ENCODE measurements around the gene ZBTB20.

The ZBTB20 gene

DNA sequence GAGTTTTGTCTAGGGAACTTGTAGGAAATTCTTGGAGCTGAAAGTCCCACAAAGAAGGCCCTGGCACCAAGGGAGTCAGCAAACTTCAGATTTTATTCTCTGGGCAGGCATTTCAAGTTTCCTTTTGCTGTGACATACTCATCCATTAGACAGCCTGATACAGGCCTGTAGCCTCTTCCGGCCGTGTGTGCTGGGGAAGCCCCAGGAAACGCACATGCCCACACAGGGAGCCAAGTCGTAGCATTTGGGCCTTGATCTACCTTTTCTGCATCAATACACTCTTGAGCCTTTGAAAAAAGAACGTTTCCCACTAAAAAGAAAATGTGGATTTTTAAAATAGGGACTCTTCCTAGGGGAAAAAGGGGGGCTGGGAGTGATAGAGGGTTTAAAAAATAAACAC lies 838.3 kb downstream of the ZBTB20 start:
- peak; percentile 43 to 72 for DNase-seq

DNA sequence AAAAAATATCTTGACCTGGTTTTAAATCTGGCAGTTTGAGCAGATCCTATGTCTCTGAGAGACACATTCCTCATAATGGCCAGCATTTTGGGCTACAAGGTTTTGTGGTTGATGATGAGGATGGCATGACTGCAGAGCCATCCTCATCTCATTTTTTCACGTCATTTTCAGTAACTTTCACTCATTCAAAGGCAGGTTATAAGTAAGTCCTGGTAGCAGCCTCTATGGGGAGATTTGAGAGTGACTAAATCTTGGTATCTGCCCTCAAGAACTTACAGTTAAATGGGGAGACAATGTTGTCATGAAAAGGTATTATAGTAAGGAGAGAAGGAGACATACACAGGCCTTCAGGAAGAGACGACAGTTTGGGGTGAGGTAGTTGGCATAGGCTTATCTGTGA lies 838.7 kb downstream of the ZBTB20 start:
- DNase-seq = no peak

- no peak for DNase-seq
Measured at GRCh38 chr3:114307832-114308231, 839.3 kb downstream of the ZBTB20 start.

DNA sequence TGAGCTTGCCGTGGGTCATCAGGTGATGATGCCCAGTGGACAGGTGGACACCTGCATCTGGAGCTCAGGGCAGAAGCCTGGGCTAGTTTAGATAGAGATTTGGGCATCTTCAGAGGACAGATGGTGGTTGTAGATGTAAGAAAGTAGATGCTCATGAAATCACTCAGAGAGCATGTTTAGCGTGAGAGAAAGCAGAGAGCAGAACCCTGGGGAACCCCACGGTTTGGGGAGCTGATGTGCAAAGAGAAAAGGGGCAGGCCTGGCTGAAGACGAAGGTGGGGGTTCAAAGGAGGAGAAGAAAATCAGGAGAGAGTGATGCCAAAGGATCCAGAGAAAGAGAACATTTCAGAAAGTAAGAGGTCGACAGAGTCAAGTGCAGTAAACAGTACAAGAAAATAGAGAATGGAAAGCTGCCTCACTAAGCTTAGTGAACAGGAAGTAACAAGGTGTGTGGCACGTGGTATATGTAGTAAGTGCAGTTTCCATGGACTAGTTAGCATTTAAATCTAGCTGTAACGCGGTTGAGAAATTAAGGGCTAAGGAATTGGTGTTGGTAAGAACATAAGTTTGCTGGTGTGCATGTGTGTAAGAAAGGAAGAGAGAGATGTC lies 839.8 kb downstream of the ZBTB20 start:
- DNase-seq = no peak

- no peak for DNase-seq
Measured at GRCh38 chr3:114299941-114300624, 847.0 kb downstream of the ZBTB20 start.

DNA sequence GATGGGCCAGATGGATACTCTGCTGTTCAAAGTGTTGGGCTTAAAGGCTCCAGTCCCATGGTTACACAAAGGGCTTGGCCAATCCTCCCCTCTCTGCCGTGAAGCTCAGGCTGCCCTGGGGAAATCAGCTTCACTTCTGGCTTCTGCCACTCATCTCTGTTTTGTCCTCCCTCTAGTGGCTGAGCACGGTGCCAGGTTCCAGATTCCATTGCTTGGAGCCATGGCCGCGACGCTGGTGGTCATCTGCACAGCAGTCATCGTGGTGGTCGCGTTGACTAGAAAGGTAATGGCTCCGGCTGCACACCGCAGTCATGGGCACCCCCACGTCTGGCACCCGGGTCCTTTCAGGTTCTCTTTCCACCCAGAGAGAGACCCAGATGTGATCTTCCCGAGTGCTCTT lies 847.7 kb downstream of the ZBTB20 start:
- DNase-seq = no peak

GRCh38 chr3:114295946-114296345 lies 851.1 kb downstream of the ZBTB20 start:
- DNase-seq = no peak

DNA sequence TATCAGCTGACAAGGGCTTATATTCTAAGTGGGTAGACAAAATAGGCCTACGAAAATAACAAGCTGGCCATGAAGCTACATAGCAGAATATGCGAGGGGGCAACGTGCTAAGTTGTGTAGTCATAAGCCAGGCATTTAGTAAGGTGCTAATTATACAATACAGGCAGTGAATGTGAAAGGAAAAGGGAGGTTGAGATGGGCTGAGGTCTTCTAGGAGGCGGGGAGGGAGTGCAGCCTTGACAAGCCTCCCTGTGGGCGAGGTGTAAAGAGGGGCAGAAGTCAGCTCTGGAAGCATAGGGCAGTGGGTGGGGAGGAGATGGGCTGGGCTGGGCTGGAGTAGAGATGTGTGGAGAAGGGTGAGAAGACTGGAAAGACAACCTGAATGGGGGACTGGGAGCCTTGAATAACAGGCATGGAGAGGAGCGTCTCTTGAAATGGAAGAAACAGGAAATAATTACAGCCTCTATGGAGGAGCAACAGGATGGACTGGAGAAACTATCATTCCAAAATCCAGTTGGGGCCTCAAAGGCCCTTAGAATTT lies 852.1 kb downstream of the ZBTB20 start:
- DNase-seq = peak in 1 of 2 experiments; percentile 56

DNA sequence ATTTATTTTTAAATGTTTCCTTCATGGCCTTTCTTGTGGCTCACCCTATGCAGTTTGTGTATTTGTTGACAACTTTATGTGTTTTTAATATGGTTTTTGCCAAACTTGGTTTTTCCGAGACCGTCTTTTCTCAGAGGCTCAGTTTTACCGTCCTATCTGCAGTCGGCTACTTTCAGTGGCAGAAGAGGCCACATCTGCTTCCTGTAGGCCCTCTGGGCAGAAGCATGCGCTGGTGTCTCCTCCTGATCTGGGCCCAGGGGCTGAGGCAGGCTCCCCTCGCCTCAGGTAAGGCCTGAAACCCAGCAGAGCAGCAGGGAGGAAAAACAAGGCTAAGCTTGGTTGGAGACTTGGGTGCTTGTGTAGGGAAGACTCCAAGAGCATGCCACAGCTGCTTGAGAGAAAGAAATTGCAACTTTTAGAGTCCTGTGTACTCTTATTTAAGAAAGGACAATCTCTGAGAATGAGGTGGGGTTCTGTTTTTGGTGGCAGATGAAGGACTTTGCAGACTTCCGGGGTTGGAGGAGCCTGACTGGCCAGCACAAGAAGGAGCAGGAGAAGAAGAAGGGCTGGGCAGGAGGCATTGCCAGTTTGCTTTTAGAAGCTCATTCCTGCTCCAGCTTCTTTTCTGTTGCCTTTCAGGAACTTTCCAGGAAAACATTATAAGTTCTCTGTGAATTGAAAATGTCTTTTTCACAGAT lies 853.1 kb downstream of the ZBTB20 start, which contains the start of gene TIGIT:
Gene TIGIT (plus strand): TSS at position 191 of the 698 bp plus-strand sequence. CDS start 34 bp downstream, at position 225.
- DNase-seq = no peak

GRCh38 chr3:114290911-114291901 lies 855.9 kb downstream of the ZBTB20 start:
- peak; percentile 81 to 89 for DNase-seq

DNA sequence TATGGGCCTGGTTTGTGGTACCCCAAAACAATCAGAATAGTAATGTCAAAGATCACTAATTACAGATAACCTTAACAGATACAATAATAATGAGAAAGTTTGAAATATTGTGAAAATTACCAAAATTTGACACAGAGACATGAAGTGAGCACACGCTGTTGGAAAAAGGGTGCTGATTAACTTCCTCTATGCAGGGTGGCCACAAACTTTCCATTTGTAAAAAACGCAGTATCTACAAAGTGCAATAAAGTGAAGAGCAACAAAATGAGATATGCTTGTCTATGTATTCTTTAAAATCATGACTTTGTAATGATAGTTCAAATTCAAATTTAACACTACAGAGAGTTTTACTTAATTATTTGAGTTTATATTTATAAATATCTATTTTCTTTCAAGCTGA lies 860.8 kb downstream of the ZBTB20 start:
- no peak for DNase-seq

GRCh38 chr3:114285648-114286230 lies 861.3 kb downstream of the ZBTB20 start:
- DNase-seq = no peak

DNA sequence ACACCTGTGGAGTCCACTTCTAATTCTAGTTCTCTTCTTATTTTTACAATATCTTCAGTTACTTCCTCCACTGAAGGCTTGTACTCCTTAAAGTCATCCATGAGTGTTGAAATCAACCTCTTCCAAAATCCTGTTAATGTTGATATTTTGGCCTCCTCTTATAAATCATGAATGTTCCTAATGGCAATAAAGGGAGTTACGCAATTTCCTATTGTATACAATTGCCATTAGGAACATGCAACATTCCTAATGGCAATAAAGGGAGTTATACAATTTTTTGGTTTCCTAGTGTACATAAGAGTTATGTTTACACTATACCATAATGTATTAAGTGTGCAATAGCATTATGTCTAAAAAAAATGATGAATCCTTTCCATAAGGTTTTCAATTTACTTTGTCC lies 862.4 kb downstream of the ZBTB20 start:
- no peak for DNase-seq
